Measurements from ENCODE around the gene EMP1. TPM values are rescaled to one million over a fixed set of nuclear protein-coding genes. Genes with fewer than 3 reads are reported as not detected.

EMP1 gene
- total RNA-seq, 6 experiments from 2014 or later, result 217 to 417 (median 356) TPM

DNA sequence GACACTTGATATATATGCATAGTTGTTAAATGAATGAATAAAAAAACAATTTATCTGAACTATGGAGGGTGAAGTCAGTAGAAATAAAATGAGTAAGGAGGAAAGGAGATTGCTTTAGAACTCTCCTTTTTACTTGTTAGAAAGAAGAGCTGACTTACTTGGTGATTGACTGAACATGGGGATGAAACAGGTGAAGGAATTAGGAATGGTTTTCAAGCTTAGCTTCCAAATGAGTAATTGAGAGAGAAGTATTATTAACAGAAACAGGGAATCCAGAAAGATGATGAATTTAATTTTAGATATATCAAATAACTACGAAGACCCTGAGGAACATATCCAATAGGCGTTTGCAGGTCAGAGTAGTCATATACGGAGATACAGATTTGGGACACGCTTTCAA is 33.6 kb upstream of the EMP1 start:
- Mint-ChIP-seq H3K9me3 (no peaks in the 10 kb centered on the region), H3K36me3 (ENCODE audit: low read depth) (no peaks in the 10 kb centered on the region; the same call in 1 of the 2 replicates), H3K4me3 (no peak overlapping the region), H3K27me3 (ENCODE audit: insufficient read depth) (no peaks in the 10 kb centered on the region), H3K4me1 (ENCODE audit: low read depth) (peaks cover 11% of the 10 kb centered on the region), H3K27ac (no peak overlapping the region)
- no peak for DNase-seq
- TF ChIP-seq, protein P1, sequence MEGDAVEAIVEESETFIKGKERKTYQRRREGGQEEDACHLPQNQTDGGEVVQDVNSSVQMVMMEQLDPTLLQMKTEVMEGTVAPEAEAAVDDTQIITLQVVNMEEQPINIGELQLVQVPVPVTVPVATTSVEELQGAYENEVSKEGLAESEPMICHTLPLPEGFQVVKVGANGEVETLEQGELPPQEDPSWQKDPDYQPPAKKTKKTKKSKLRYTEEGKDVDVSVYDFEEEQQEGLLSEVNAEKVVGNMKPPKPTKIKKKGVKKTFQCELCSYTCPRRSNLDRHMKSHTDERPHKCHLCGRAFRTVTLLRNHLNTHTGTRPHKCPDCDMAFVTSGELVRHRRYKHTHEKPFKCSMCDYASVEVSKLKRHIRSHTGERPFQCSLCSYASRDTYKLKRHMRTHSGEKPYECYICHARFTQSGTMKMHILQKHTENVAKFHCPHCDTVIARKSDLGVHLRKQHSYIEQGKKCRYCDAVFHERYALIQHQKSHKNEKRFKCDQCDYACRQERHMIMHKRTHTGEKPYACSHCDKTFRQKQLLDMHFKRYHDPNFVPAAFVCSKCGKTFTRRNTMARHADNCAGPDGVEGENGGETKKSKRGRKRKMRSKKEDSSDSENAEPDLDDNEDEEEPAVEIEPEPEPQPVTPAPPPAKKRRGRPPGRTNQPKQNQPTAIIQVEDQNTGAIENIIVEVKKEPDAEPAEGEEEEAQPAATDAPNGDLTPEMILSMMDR (IDR thresholded peaks at IDR 0.05), result no peak

DNA sequence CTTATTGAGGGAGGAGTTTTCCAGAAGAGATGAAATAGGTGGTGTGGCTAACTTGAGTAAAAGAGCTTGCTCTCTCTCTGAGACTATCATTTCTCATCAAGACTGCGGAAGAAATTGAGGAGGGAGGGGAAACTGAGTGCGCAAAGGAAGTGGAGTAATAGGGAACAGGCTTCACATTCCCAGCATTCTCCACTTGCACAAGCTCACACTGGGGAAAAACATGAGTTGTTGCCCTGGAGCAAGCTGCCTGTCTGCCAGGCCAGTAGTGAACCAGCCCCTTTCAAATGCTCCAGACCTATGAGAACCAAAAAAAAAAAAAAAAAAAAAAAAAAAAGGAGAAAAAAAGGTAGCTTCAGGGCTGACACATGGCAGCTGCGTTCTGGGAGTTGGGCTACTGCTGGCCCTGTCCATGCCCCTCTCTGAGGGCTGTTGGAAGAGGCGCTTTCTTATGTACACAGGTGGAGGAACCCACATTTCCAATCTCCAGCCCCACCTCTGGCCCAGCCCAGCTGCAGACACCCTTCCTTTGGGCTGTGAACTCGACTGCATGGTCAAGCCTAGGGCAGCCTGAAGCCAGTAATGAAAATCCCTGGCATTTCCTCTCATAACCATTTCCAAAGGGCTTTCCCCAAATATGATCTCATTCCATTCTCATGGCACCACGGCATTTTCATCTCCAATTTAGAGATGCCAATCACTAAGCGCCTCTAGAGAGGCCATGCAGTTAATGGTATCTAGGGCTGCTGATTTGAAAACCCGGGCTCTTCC is 32.5 kb upstream of the EMP1 start:
- peaks cover 13% of the 10 kb centered on the region for H3K4me1 Mint-ChIP-seq (ENCODE audit: low read depth)
- H3K4me3 Mint-ChIP-seq, result no peak overlapping the region
- H3K36me3 Mint-ChIP-seq (ENCODE audit: low read depth), result no peaks in the 10 kb centered on the region; the same call in 1 of the 2 replicates
- H3K27ac Mint-ChIP-seq, result no peak overlapping the region
- no peak for DNase-seq
- H3K9me3 Mint-ChIP-seq, result no peaks in the 10 kb centered on the region
- no peaks in the 10 kb centered on the region for H3K27me3 Mint-ChIP-seq (ENCODE audit: insufficient read depth)
- TF ChIP-seq, protein P1 (IDR thresholded peaks at IDR 0.05), result no peak

DNA sequence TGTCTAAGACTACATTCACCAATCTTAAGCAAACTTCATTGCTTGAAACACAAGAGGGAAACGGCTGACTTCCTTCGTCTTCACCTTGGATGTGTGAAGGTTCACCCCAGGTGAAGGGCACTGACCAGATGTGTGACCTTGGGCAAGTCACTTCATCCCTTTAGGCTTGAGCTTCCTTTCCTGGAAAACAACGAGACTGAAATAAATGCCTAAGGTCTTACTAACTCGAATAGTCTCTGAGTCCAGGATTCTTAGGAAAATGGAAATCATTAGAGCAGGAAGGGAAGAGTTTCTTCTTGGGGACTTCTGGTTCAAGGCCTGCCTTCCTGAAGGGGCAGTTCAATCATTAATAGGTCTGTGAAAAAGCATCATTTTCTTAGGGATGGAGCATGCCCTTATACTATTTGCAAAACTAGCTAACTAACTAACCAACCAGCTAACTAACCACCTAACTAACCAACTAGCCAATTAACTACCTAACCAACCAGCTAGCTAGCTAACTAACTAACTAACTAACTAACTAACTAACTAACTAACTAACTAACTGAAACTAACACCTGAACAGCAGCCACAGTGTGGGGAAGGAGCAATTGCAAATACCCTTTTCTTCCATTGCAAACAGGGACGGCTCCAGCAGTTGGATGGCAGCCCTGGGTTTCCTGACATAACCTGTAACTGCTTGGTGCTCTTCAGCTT is 31.5 kb upstream of the EMP1 start:
- H3K4me1 Mint-ChIP-seq (ENCODE audit: low read depth), result peaks cover 23% of the 10 kb centered on the region
- TF ChIP-seq, protein P1 (IDR thresholded peaks at IDR 0.05), result no peak
- H3K27ac Mint-ChIP-seq, result no peak overlapping the region; the same call in 1 of the 2 replicates
- H3K27me3 Mint-ChIP-seq (ENCODE audit: insufficient read depth), result no peaks in the 10 kb centered on the region
- H3K36me3 Mint-ChIP-seq (ENCODE audit: low read depth), result no peaks in the 10 kb centered on the region; the same call in 1 of the 2 replicates
- no peak for DNase-seq
- no peaks in the 10 kb centered on the region for H3K9me3 Mint-ChIP-seq
- H3K4me3 Mint-ChIP-seq, result no peak overlapping the region

DNA sequence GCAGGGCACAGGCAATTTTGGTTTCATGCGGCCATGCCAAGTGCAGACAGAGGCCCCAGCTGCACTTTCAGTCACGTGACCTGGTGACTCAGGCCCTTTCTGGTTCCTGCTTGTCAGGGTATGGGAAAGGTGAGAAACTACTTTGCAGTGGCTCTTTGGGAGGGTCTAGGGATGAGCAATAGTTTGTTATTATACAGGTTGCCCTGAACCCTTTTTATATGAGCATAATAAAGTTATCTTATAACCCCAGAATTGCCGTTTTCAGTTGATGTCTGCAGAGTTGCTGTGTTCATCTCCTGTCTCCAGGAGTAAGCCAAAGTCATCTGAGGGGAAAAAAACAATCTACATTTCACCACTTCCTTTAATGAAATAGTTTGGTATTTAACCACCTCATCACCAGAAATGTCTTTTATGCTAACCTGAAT is 30.9 kb upstream of the EMP1 start:
- peak; percentile 43 for DNase-seq
- no peak overlapping the region for H3K27ac Mint-ChIP-seq
- no peaks in the 10 kb centered on the region for H3K27me3 Mint-ChIP-seq (ENCODE audit: insufficient read depth)

DNA sequence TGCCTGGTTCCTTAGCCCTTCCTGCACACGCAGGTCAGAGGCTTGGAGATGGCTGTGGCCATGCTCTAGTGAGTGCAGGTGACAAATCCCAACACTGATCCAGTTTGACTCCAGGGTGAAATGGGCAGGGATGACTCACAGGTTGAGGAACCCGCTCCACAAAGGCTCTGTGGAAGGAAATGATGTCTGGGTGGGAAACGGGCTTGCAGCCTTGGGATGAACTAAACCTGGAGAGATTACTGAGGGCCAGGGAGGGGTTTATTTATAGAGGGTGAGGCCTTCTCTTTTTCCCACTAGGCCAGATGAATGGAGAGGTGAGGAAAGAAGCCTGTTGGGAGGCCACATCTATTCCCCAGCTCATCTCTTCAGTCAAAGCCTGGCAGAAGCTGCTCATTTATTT is 29.3 kb upstream of the EMP1 start:
- peaks cover 44% of the 10 kb centered on the region for H3K4me1 Mint-ChIP-seq (ENCODE audit: low read depth)
- no peaks in the 10 kb centered on the region for H3K27me3 Mint-ChIP-seq (ENCODE audit: insufficient read depth)
- no peak overlapping the region for H3K4me3 Mint-ChIP-seq
- TF ChIP-seq, protein P1 (IDR thresholded peaks at IDR 0.05), result no peak
- H3K9me3 Mint-ChIP-seq, result no peaks in the 10 kb centered on the region
- DNase-seq, result peak; percentile 30
- no peaks in the 10 kb centered on the region; the same call in 1 of the 2 replicates for H3K36me3 Mint-ChIP-seq (ENCODE audit: low read depth)
- peak overlapping the region; percentile 54; the same call in 1 of the 2 replicates for H3K27ac Mint-ChIP-seq

More for the DNA sequence above, 30.9 kb upstream of the EMP1 start:
- Mint-ChIP-seq H3K4me3 (no peak overlapping the region), H3K36me3 (ENCODE audit: low read depth) (no peaks in the 10 kb centered on the region; the same call in 1 of the 2 replicates), H3K9me3 (no peaks in the 10 kb centered on the region), H3K4me1 (ENCODE audit: low read depth) (peaks cover 28% of the 10 kb centered on the region)
- TF ChIP-seq, protein P1 (IDR thresholded peaks at IDR 0.05), result no peak
